M059J (cell line): Measurements from ENCODE around the gene OLAH. TPM values are rescaled to one million over a fixed set of nuclear protein-coding genes. Genes with fewer than 3 reads are reported as not detected.
A peak's percentile ranks its signal among the peaks of the same experiment; 100 is the strongest.

ENCODE experiments used
- DNase-seq: peaks from one replicate; pipeline ENCODE4 v3.0.0-alpha.2; 2012; ENCODE audit warnings: low read depth
- total RNA-seq: library from RNA; depleted of rRNA; stranded (reverse); fragments of >200 nt; shearing (Covaris generic); gene quantifications from 2 replicates; pipeline ENCODE4 v1.2.3, GENCODE V29; 2014

OLAH gene
- total RNA-seq, 1 experiment from 2014 or later, result not detected

- no peak for DNase-seq
Measured at GRCh38 chr10:15069230-15069629, 25.5 kb downstream of the OLAH start.

- no peak for DNase-seq
Measured at GRCh38 chr10:15072358-15072757, 28.6 kb downstream of the OLAH start.

- no peak for DNase-seq
Measured at GRCh38 chr10:15075421-15075820, 31.7 kb downstream of the OLAH start.

GRCh38 chr10:15083674-15084501 lies 40.1 kb downstream of the OLAH start:
- no peak for DNase-seq

- DNase-seq, result peak; percentile 94
Measured at GRCh38 chr10:15084502-15084922, 40.8 kb downstream of the OLAH start.

- peak; percentile 75 for DNase-seq
Measured at GRCh38 chr10:15088428-15089261, 44.9 kb downstream of the OLAH start, which contains the start of gene ACBD7. Gene ACBD7, minus strand, starts transcription at chr10:15088776. Its CDS starts 48 bp downstream, at chr10:15088728.

GRCh38 chr10:15091418-15091817 lies 47.7 kb downstream of the OLAH start:
- no peak for DNase-seq

GRCh38 chr10:15092855-15093408 lies 49.2 kb downstream of the OLAH start:
- no peak for DNase-seq

GRCh38 chr10:15096661-15097010 lies 52.9 kb downstream of the OLAH start:
- DNase-seq, result no peak

GRCh38 chr10:15097011-15097812 lies 53.5 kb downstream of the OLAH start, which contains the start of gene RPP38:
Gene RPP38, plus strand, starts transcription at chr10:15097355. Its CDS starts 5,960 bp downstream, at chr10:15103315.
- DNase-seq, result peak; percentile 84

GRCh38 chr10:15099886-15100285 lies 56.1 kb downstream of the OLAH start:
- no peak for DNase-seq

- no peak for DNase-seq
Measured at GRCh38 chr10:15103513-15103912, 59.8 kb downstream of the OLAH start.

- peak; percentile 47 for DNase-seq
Measured at GRCh38 chr10:15106352-15107013, 62.7 kb downstream of the OLAH start.

GRCh38 chr10:15112657-15113056 lies 68.9 kb downstream of the OLAH start:
- DNase-seq, result no peak

GRCh38 chr10:15113766-15114165 lies 70.0 kb downstream of the OLAH start:
- no peak for DNase-seq

- no peak for DNase-seq
Measured at GRCh38 chr10:15116225-15116624, 72.5 kb downstream of the OLAH start.

- DNase-seq, result no peak
Measured at GRCh38 chr10:15118615-15119014, 74.9 kb downstream of the OLAH start.

- DNase-seq, result peak; percentile 20
Measured at GRCh38 chr10:15120523-15120922, 76.8 kb downstream of the OLAH start.

GRCh38 chr10:15121707-15122106 lies 78.0 kb downstream of the OLAH start:
- DNase-seq, result no peak

GRCh38 chr10:15122477-15123030 lies 78.8 kb downstream of the OLAH start:
- DNase-seq, result no peak
